PC-9 (cell line): Measurements from ENCODE around the gene SFSWAP.

Experiments used
- EZH2 ChIP-seq: fragments of 200-600 bp; sonication (generic); IDR thresholded peaks from 2 replicates; pipeline ENCODE4 v1.8.0; 2017; ENCODE audit warnings: antibody characterized with exemption, low read depth
- TF ChIP-seq, protein P1 (sequence below): fragments of 200-600 bp; sonication (generic); conservative IDR thresholded peaks from 2 replicates; pipeline ENCODE4 v1.6.1; 2017; ENCODE audit warnings: mixed run types, antibody characterized with exemption, mild to moderate bottlenecking, moderate library complexity

DNA sequence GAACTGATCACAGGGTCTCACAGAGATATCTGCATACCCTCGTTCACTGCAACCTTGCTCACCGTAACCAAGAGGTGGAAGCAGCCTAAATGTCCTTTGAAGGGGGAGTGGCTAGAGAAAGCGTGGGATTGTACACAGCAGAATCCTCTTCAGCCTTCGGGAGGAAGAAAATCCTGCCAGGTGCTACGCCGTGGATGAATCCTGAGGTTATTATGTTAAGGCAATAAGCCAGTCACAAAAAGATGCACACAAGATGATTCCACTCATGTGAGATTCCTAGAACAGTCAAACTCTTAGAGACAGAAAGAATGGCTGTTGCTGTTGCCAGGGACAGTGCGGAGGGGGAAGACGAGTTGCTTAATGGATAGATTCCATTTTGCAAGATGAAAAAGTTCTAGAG is 39.6 kb upstream of the SFSWAP start:
- TF ChIP-seq, protein P1, sequence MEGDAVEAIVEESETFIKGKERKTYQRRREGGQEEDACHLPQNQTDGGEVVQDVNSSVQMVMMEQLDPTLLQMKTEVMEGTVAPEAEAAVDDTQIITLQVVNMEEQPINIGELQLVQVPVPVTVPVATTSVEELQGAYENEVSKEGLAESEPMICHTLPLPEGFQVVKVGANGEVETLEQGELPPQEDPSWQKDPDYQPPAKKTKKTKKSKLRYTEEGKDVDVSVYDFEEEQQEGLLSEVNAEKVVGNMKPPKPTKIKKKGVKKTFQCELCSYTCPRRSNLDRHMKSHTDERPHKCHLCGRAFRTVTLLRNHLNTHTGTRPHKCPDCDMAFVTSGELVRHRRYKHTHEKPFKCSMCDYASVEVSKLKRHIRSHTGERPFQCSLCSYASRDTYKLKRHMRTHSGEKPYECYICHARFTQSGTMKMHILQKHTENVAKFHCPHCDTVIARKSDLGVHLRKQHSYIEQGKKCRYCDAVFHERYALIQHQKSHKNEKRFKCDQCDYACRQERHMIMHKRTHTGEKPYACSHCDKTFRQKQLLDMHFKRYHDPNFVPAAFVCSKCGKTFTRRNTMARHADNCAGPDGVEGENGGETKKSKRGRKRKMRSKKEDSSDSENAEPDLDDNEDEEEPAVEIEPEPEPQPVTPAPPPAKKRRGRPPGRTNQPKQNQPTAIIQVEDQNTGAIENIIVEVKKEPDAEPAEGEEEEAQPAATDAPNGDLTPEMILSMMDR: no peak
- no peak for TF ChIP-seq EZH2
